Ishikawa (cell line): ENCODE data around the gene FBXL17.

Source experiments
- EGR1 ChIP-seq: IDR thresholded peaks from 2 replicates; pipeline ENCODE4 v1.6.1; 2012
- EP300 ChIP-seq: IDR thresholded peaks from 2 replicates; pipeline ENCODE4 v1.6.1; 2012; ENCODE audit warnings: borderline replicate concordance
- FOXM1 ChIP-seq: IDR thresholded peaks from 2 replicates; pipeline ENCODE4 v1.6.1; 2012; ENCODE audit warnings: low read depth, borderline replicate concordance
- TCF12 ChIP-seq: IDR thresholded peaks from 2 replicates; pipeline ENCODE4 v1.6.1; 2012; ENCODE audit warnings: low read depth
- TF ChIP-seq, protein P1 (sequence below): IDR thresholded peaks from 2 replicates; pipeline ENCODE4 v1.6.1; 2012; ENCODE audit warnings: low read depth, mild to moderate bottlenecking
- TF ChIP-seq, protein P2 (sequence below): IDR thresholded peaks from 2 replicates; pipeline ENCODE4 v1.6.1; 2012

DNA sequence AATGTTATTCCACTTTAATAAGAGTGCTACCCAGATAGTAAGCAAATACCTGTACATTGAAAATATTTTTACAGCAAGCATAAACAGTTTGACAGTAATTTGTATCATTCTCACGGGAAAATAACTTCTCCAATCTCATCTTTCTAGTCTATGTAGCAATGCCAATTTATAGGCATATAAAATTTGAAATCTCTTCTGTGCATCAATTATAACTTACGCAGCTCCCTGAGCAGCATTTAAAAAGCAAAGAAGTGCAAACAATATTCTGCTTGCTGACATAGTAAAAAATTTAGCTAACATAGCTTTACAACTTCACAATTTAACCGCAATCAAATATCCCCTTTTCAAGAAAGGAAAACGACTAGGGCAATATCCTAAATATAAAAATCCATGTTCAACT, 257.3 kb downstream of the FBXL17 start:
- TF ChIP-seq EGR1: no peak
- TF ChIP-seq, protein P1, sequence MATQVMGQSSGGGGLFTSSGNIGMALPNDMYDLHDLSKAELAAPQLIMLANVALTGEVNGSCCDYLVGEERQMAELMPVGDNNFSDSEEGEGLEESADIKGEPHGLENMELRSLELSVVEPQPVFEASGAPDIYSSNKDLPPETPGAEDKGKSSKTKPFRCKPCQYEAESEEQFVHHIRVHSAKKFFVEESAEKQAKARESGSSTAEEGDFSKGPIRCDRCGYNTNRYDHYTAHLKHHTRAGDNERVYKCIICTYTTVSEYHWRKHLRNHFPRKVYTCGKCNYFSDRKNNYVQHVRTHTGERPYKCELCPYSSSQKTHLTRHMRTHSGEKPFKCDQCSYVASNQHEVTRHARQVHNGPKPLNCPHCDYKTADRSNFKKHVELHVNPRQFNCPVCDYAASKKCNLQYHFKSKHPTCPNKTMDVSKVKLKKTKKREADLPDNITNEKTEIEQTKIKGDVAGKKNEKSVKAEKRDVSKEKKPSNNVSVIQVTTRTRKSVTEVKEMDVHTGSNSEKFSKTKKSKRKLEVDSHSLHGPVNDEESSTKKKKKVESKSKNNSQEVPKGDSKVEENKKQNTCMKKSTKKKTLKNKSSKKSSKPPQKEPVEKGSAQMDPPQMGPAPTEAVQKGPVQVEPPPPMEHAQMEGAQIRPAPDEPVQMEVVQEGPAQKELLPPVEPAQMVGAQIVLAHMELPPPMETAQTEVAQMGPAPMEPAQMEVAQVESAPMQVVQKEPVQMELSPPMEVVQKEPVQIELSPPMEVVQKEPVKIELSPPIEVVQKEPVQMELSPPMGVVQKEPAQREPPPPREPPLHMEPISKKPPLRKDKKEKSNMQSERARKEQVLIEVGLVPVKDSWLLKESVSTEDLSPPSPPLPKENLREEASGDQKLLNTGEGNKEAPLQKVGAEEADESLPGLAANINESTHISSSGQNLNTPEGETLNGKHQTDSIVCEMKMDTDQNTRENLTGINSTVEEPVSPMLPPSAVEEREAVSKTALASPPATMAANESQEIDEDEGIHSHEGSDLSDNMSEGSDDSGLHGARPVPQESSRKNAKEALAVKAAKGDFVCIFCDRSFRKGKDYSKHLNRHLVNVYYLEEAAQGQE: no peak
- no peak for TF ChIP-seq FOXM1
- TF ChIP-seq EP300: no peak
- TF ChIP-seq, protein P2, sequence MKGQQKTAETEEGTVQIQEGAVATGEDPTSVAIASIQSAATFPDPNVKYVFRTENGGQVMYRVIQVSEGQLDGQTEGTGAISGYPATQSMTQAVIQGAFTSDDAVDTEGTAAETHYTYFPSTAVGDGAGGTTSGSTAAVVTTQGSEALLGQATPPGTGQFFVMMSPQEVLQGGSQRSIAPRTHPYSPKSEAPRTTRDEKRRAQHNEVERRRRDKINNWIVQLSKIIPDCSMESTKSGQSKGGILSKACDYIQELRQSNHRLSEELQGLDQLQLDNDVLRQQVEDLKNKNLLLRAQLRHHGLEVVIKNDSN: no peak
- no peak for TF ChIP-seq TCF12
